Measurements from ENCODE around the gene ACP1.

Gene ACP1

DNA sequence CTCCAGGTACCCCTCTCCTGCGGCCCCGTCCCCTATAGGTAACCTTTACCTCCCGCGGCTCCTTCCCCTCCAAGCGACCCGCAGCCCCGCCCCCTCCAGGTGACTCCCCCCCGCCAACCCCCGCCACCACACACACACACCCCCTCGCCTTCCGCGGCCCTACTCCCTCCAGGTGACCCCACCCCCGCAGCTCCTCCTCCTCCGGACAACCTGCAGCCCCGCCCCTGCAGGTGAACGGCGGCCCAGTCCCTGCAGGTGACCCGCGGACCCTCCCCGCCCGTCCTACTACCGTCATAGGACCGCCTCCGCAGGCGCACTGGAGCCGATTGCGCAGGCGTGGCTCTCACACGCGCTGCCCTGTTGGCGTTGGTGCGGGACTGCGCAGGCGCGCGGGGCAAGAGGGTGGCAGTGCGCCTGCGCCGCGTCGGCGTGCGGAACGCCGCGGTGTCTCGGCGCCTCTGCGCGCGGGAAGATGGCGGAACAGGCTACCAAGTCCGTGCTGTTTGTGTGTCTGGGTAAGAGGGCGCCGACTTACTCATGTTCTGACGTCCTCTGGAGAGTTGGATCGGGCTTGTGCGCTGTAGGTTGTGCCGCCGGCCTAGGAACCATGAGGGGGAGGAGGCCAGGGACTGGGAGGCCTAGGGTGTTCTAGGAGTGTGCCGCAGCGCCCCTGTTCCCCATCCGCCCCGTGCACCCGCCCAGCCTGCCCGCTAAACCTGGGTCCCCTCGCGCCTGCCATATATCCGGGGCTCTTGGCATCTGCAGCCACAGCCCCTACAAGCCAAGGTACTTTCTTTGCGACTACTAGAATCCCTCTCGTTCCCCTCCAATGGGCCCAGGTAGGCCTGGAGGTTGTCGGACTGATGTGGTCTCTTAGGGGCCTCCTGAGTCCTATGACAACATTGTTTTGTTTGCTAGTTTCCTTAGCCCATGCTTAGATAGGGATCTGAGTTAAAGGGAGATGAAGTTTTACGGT, at the start of gene ACP1:
Gene ACP1, plus strand, starts transcription at position 455 of the 976 bp plus-strand sequence. Its CDS starts 18 bp downstream, at position 473.
- no peaks in the 10 kb centered on the region for H3K9me3 ChIP-seq (ENCODE audit: severe bottlenecking)
- peak; percentile 99 for DNase-seq (ENCODE audit: low spot score)
- peak within 1 kb of the TSS; percentile 58 for H3K27ac ChIP-seq (ENCODE audit: poor library complexity, severe bottlenecking)
- H3K4me1 ChIP-seq (ENCODE audit: insufficient read depth, poor library complexity, severe bottlenecking), result peaks cover 15% of the 10 kb centered on the region
- peaks cover 15% of the 10 kb centered on the region for H3K36me3 ChIP-seq (ENCODE audit: low read depth)
- no peaks in the 10 kb centered on the region for H3K27me3 ChIP-seq (ENCODE audit: insufficient read depth, poor library complexity, severe bottlenecking)
- peak within 1 kb of the TSS; percentile 82 for H3K4me3 ChIP-seq (ENCODE audit: severe bottlenecking)
- ATAC-seq (ENCODE audit: low read depth), result peak; percentile 86
- TF ChIP-seq CTCF (IDR thresholded peaks at IDR 0.05; ENCODE audit: poor library complexity, severe bottlenecking), result no peak

DNA sequence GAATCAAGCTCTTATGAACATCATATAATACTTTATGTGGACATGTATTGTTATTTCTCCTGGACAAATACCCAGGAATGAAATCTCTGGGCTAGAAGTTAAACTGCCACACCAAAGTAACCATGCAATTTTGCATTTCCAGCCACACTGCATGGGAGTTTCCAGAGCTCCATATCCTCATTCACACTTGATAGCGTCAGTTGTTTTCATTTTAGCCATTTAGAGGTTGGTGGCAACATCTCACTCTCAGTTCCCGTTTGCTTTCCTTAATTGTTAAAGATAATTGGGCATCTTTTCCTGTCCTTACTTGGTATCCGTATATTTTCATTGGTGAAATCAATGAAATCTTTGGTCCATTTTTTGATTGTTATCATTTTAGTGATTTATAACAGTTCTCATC, 48.7 kb upstream of the ACP1 start:
- Histone ChIP-seq H3K27ac (ENCODE audit: poor library complexity, severe bottlenecking) (no peak overlapping the region), H3K4me1 (ENCODE audit: insufficient read depth, poor library complexity, severe bottlenecking) (no peaks in the 10 kb centered on the region), H3K4me3 (ENCODE audit: severe bottlenecking) (no peak overlapping the region), H3K9me3 (ENCODE audit: severe bottlenecking) (no peaks in the 10 kb centered on the region), H3K36me3 (ENCODE audit: low read depth) (peaks cover 9% of the 10 kb centered on the region), H3K27me3 (ENCODE audit: insufficient read depth, poor library complexity, severe bottlenecking) (no peaks in the 10 kb centered on the region)
- no peak for TF ChIP-seq CTCF (IDR thresholded peaks at IDR 0.05; ENCODE audit: poor library complexity, severe bottlenecking)
- ATAC-seq (ENCODE audit: low read depth), result no peak
- no peak for DNase-seq (ENCODE audit: low spot score)

DNA sequence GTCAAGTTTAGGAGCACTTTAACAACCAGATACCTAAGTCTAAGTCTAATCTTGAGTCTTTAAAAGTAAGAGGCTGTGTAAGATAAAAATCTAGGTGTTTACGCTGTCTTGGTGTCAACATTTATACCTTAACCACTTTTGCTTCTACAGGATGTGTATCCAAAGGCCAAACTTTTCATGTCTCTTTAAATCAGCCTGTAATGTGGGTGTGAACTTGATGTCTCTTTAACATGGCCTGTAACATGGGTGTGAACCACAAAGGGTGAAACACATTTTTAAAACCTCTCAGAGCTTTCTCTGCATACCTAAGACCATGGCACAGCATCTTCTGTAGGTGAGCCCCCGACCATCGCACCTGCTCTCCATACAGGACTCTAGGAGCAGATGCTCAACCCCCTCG, 41.3 kb upstream of the ACP1 start:
- TF ChIP-seq CTCF (IDR thresholded peaks at IDR 0.05; ENCODE audit: poor library complexity, severe bottlenecking), result no peak
- H3K4me3 ChIP-seq (ENCODE audit: severe bottlenecking), result no peak overlapping the region
- DNase-seq (ENCODE audit: low spot score) (no peak), ATAC-seq (ENCODE audit: low read depth) (no peak)
- H3K4me1 ChIP-seq (ENCODE audit: insufficient read depth, poor library complexity, severe bottlenecking), result no peaks in the 10 kb centered on the region
- no peaks in the 10 kb centered on the region for H3K9me3 ChIP-seq (ENCODE audit: severe bottlenecking)
- no peak overlapping the region for H3K27ac ChIP-seq (ENCODE audit: poor library complexity, severe bottlenecking)
- no peaks in the 10 kb centered on the region for H3K27me3 ChIP-seq (ENCODE audit: insufficient read depth, poor library complexity, severe bottlenecking)
- peaks cover 41% of the 10 kb centered on the region for H3K36me3 ChIP-seq (ENCODE audit: low read depth)

GRCh38 chr2:223971-224760, 40.6 kb upstream of the ACP1 start:
- no peaks in the 10 kb centered on the region for H3K27me3 ChIP-seq (ENCODE audit: insufficient read depth, poor library complexity, severe bottlenecking)
- H3K36me3 ChIP-seq (ENCODE audit: low read depth), result peaks cover 41% of the 10 kb centered on the region

More at GRCh38 chr2:223971-224760, 40.6 kb upstream of the ACP1 start:
- TF ChIP-seq CTCF (IDR thresholded peaks at IDR 0.05; ENCODE audit: poor library complexity, severe bottlenecking), result no peak
- Histone ChIP-seq H3K27ac (ENCODE audit: poor library complexity, severe bottlenecking) (no peak overlapping the region), H3K4me1 (ENCODE audit: insufficient read depth, poor library complexity, severe bottlenecking) (no peaks in the 10 kb centered on the region), H3K4me3 (ENCODE audit: severe bottlenecking) (no peak overlapping the region), H3K9me3 (ENCODE audit: severe bottlenecking) (no peaks in the 10 kb centered on the region)
- DNase-seq (ENCODE audit: low spot score) (no peak), ATAC-seq (ENCODE audit: low read depth) (no peak)

All from RWPE2 (cell line).